Activated CD8-positive, alpha-beta memory T cell treated with anti-CD3 and anti-CD28 coated beads for 4 hours (primary cell): Measurements from ENCODE around the gene FNBP1.
"Not testable (repeated sequence)": the region's sequence is repeated elsewhere in the genome, so short reads cannot be mapped to it uniquely, and the experiment has no call there.

ENCODE experiments used
- DNase-seq, 2 donors: peaks; one replicate each; pipeline ENCODE4 v3.0.0-alpha.2; 2020; ENCODE audit warnings: low read depth in 2 of 2

The FNBP1 gene

DNA sequence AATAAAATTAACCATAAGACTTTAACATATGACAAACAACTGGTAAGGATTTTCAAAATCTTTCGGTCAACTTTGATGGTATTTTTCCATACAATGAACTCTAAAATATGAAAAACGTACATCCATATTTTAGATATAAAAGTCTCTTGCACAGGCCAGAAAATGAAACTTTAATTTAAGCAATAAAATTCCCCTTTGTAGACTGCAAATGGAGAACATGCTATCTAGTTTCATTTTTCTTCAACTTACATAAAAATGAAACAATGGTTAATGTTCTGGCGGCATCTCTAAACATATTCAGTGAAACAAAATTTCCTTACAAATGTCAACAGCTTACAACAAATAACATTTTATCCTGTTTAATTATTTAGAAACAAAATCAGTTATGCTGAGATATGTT, 123.7 kb downstream of the FNBP1 start:
- DNase-seq: no peak

DNA sequence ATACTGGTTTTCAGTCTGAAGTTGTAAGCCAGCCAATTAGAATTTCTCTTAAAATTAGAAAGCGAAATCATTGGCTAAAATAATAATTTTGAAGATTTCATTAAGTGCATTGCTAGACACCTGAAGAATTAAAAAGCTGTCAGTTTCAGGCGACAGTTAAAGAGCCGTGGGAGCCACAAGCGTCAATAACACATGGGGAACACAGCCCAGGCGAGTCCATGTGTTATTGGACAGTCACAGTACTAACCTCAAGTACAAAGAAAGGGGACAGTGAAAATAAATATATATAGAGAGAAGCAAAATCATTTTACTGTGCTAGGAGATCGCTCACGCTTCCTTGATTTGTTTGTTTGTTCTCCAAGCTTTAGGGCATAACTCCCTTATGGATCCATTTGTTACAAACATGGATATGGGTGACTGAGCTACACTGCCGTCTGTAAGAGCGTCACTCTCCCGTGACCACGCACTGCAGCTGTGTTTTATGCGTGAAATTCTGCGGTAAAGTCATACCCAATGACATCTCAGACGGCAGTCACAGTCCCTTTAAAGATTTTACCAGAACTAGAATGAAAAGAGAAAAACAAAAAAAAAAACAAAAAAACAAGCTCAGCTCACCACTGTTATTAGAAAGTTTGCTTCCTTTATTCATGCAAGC, 124.6 kb downstream of the FNBP1 start:
- no peak for DNase-seq

- DNase-seq: no peak
These were observed 126.3 kb downstream of the FNBP1 start for GRCh38 chr9:129916707-129917106.

DNA sequence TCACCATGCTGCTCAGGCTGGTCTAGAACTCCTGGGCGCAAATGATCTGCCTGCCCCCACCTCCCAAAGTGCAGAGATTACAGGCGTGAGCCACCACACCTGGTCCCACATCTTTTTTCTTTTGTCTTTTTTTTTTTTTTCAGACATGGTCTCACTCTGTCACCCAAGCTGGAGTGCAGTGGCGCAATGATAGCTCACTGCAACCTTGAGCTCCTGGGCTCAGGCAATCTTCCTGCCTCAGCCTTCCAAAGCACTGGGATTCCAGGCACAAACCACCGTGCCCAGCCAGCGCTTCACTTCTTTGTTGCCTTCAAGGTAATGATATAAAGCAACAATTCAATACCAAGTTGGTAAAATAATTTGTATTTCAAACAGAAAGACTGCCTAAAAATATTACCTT, 128.9 kb downstream of the FNBP1 start:
- DNase-seq: no peak

DNA sequence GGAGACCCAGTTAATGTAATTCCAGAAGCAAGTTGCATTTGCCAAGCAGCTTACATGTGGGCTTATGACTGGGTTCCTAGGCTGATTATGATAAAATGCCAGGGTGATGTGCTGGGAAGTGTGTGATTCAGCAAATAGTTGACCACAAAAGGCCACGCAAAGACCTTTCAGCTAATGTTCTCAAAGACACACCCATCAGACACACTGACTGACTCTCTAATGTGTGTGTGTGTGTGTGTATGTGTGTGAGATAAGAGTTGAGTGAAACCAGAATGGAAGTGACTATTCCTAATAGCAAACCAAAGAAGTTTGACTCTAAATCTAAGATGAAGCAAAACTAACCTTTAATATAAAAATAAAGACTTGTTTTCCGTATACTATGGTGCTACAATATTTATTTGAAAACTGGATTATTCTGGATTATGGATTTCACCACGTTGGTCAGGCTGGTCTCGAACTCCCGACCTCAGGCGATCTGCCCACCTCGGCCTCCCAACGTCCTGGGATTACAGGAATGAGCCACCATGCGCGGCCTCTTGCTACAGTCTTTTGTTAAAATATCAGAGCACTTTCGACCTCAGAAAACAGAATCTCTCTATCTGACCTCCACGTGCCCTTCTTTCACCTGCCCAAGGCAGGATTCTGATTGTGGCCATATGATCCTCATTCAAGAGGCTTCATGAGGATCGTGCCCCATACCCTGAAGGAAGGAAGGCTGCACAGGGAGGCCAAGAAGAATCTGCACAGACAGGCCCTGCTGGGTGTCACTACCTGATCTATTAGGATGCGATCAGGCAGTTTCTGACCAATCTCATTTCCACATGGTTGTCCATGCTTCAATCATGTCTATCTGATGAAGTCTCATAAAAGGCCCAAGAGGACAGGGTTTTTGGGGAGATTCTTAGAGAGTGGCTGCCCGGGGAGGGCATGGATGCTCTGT, 132.1 kb downstream of the FNBP1 start:
- DNase-seq: no peak

GRCh38 chr9:129909851-129910250, 133.1 kb downstream of the FNBP1 start:
- DNase-seq: no peak

GRCh38 chr9:129908906-129909305, 134.1 kb downstream of the FNBP1 start:
- no peak for DNase-seq

- no peak for DNase-seq
These were observed 135.8 kb downstream of the FNBP1 start for GRCh38 chr9:129907201-129907600.

GRCh38 chr9:129906298-129906697, 136.7 kb downstream of the FNBP1 start:
- no peak for DNase-seq

DNA sequence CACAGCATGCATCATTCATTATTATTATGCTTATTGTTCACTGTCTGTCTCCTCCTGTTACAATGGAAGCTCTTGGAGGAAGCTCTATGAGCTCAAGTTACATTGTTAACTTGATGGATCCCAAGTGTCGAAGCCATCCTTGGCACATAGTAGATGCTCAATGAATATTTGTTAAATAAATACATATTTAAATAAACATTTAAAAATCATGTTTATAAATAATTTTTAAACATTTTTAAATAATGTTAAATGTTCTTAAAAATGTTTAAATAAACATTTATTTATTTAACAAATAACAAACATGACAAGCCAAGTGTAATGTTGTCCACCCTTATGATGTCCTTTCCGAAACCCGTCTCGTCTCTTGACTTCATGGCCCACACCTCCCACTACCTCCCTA, 138.3 kb downstream of the FNBP1 start:
- no peak for DNase-seq

GRCh38 chr9:129902740-129903134, 140.3 kb downstream of the FNBP1 start:
- DNase-seq: no peak

DNA sequence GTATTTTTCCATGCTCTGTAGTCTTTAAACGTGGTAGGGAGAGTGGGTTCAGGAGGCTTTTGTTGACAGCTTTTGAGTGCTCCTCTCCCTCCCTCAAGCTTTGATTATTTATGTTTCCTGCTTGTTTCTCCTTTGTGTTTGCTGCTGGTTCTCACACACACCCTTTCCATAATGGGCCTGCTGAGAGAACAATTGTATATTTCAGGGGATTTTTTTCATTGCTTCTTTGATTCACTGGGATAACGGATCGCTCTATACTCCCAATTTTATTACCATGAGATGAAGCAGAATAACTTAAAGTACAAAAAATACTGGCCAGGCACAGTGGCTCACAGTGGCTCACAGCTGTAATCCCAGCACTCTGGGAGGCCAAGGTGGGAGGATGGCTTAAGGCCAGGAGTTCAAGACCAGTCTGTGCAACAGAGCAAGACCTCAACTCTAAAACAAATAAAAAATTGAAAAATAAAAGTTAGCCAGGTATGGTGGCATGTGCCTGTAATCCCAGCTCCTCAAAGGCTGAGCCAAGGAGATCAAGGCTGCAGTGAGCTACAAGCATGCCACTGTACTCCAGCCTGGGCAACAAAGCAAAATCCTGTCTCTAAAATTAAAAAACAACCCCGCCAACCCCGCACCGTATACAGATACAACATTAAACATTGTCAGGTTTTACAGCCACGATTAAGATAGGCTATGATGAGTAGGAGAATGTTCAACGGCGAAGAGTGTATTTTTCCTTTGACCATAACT, 140.8 kb downstream of the FNBP1 start:
- DNase-seq: no peak

- DNase-seq: no peak
These were observed 142.5 kb downstream of the FNBP1 start for GRCh38 chr9:129900263-129901027.

DNA sequence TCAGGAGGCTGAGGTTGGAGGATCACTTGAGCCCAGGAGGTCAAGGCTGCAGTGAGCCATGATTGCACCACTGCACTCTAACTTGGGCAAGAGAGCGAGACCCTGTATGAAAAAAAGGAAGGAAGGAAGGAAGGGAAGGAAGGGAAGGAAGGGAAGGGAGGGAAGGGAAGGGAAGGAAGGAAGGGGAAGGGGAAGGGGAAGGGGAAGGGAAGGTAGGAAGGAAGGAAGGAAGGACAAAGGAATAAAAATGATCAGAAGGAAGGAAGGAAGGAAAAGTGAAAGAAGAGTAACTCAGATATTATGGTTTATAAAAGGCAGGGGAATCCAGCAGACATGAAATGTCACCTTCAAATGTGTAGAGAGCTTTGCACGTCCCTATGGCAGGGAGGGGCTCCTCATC, 143.4 kb downstream of the FNBP1 start:
- no peak for DNase-seq

GRCh38 chr9:129898185-129898584, 144.8 kb downstream of the FNBP1 start:
- DNase-seq: no peak

DNA sequence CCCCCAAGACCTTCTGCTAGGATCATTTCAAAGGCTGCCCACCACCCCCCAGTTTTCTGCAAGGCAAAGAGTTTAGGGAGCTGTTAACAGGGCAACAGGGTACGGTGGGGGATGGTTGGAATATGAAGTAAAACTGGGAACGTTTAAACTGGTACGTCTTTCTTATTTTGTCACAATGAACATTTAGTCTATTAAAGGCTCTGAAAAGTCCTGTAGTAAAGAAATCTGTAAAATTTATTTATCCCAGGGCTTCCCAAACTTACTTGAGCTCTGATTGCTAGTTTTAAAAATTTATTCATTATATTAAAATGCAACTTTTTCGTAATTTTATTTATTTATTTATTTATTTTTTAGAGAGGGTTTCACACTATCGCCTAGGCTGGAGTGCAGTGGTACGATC, 145.7 kb downstream of the FNBP1 start:
- no peak for DNase-seq

GRCh38 chr9:129895376-129896268, 147.4 kb downstream of the FNBP1 start:
- DNase-seq: no peak

DNA sequence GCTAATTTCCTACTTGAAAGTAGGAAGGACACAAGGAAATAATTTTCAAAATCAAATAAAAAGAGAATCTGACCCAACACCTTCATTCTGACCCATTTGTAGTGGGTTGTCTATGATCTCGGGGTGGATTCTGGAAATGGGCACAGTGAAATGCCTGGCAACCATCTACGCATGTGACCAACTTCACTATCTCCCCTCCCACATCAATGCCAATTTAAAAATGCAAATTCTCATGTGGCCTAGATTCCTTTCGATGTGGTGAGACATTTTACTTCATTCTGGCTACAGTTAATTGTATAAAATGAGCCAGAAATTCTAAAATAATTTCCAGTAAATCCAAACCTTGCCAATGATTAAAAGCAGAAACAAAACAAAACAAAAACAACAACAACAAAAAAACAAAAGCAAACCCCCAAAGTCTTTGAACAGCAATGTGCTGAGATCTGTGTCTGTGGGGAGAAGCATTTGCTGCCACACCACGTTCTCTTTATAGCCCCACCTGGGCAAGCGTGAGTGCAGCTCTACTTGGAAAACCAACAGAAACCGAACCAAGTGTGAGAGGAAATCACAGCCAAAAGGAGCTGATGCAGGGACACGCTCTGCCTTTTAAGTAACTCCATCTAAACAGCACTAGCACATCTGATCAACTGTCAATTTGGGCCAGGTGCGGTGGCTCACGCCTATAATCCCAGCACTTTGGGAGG, 148.7 kb downstream of the FNBP1 start:
- DNase-seq: no peak

GRCh38 chr9:129891569-129891968, 151.4 kb downstream of the FNBP1 start:
- no peak for DNase-seq

DNA sequence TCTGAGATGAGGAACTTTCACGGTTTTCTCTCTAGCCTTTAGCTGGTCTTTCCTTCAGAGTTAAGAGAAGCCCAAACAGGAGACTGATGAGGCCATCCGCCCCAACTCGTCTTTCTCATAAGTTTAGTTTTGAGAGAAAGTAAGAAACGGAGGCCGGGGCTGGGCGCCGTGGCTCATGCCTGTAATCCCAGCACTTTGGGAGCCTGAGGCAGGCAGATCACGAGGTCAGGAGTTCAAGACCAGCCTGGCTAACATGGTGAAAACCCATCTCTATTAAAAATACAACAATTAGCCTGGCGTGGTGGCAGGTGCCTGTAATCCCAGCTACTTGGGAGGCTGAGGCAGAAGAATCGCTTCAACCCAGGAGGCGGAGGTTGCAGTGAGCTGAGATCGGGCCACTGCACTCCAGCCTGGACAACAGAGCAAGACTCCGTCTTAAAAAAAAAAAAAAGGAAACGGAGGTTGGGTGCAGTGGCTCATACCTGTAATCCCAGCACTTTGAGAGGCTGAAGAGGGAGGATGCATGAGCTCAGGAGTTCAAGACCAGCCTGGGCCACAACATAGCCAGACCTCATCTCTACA, 152.2 kb downstream of the FNBP1 start:
- DNase-seq: not testable (repeated sequence)
